ENCODE results near the gene EVX2.
A peak's percentile ranks its signal among the peaks of the same experiment; 100 is the strongest.

The EVX2 gene

DNA sequence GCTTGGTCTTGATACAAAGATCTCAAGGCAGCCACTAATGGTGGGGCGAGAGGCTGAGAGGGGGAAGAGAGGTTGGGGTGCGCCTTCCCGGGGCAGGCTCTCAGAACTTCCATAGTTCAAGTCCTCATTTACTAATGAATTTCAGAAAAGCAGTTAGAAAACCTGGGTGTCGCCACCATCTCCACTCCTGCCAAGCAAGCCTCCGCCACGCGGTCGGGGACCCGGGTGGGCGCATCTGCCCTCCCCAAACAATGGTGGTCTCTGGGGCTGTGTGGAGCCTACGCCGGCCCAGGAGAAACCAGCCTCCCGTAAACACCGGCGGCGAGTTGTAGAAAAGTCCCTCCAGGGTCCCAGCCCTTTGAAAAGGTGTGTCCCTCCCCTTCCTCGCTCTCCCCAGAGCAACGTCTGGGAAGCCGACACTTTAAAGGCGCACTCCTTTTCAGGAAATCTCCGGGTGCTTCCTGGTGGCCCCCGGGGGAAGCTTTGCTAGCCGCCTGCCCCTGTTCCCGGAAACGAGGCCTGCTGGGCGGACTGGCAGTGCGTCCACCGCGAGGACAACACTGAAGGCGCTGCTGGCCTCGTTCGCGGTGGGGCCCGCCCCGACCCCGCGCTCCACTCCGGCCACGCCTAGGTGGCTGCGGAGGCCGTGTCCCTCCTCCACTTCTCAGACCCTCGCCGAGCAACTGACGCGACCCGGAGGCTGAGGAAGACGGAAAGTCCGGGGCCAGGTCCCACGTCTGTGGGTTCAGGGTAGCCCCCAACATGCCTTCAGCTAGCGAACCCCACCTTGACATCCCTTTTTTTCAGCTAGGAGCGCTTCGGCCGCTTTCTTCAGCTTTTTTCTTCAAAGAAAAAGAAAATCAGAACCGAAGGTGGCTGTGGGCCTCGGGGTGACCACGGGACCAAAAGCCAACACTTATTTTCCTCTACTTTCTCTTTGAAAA is 16.8 kb downstream of the EVX2 start:
- DNase-seq (ENCODE audit: low read depth) = no peak
- no peak overlapping the region for H3K4me3 ChIP-seq (ENCODE audit: low read depth, low read length)
- TF ChIP-seq, protein P1, sequence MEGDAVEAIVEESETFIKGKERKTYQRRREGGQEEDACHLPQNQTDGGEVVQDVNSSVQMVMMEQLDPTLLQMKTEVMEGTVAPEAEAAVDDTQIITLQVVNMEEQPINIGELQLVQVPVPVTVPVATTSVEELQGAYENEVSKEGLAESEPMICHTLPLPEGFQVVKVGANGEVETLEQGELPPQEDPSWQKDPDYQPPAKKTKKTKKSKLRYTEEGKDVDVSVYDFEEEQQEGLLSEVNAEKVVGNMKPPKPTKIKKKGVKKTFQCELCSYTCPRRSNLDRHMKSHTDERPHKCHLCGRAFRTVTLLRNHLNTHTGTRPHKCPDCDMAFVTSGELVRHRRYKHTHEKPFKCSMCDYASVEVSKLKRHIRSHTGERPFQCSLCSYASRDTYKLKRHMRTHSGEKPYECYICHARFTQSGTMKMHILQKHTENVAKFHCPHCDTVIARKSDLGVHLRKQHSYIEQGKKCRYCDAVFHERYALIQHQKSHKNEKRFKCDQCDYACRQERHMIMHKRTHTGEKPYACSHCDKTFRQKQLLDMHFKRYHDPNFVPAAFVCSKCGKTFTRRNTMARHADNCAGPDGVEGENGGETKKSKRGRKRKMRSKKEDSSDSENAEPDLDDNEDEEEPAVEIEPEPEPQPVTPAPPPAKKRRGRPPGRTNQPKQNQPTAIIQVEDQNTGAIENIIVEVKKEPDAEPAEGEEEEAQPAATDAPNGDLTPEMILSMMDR (IDR thresholded peaks at IDR 0.05; ENCODE audit: insufficient read depth, low read depth, low read length, missing control alignments) = no peak

DNA sequence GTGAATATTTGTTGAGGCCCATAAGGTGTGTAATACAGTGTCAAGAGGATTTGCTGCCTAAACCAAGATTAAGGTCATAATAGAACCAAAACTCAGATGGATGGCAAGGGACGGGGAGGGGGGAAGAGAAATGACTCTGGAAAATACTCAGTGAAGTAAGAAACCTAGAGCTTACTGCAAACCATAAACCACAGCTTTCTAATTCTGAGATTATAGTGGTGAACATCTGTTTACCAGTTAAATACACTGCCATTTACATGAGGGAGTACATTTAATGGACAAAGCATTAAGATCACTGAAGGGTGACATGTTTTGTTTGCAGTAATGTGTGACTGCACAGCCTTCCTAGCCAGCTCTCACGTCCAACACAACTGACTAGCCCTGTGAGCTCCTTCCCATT is 19.8 kb downstream of the EVX2 start:
- peak; percentile 26 for DNase-seq (ENCODE audit: low read depth)
- no peak overlapping the region for H3K4me3 ChIP-seq (ENCODE audit: low read depth, low read length)
- TF ChIP-seq, protein P1 (IDR thresholded peaks at IDR 0.05; ENCODE audit: insufficient read depth, low read depth, low read length, missing control alignments) = no peak

- DNase-seq (ENCODE audit: low read depth) = no peak
- TF ChIP-seq, protein P1 (IDR thresholded peaks at IDR 0.05; ENCODE audit: insufficient read depth, low read depth, low read length, missing control alignments) = no peak
- no peak overlapping the region for H3K4me3 ChIP-seq (ENCODE audit: low read depth, low read length)
Observed at GRCh38 chr2:176056406-176056805, 27.4 kb downstream of the EVX2 start.

DNA sequence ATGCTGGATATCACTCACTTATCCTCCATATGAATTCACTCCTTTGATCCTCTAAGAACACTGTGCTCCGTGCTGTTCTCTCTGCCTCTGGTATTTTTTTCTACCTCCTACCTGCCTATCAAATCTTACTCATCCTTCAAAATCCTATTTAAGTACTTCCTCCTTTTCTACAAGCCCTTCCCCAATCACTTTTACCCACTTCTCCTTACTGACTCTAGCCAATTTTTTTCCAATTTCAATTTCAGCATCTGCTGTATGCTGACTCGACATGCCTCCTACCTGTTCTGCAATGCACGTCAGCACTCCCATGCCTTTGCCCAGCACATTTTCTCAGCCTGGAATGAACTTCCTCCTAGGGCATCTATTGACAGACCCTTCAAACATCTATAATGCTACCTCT is 44.4 kb downstream of the EVX2 start:
- no peak overlapping the region for H3K4me3 ChIP-seq (ENCODE audit: low read depth, low read length)
- no peak for DNase-seq (ENCODE audit: low read depth)
- TF ChIP-seq, protein P1 (IDR thresholded peaks at IDR 0.05; ENCODE audit: insufficient read depth, low read depth, low read length, missing control alignments) = no peak

DNA sequence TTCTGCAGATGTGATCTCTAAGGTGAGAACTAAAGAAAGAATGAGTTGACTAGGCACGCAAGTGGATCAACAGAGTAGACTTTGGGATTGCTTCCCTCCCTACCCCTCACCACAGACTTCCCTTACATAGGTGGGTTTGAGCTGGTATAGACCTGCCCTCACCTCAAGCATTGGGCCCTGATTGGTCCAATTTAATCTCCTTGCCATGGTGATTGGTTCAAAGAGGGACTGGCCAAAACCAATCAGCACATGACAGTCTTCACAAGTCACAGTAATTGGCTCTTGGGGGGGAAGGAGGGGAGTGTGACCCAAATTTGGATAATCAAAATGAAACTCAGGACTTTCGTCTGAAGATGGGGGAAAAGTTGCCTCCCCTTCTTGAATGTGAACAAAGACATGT is 45.1 kb downstream of the EVX2 start:
- H3K4me3 ChIP-seq (ENCODE audit: low read depth, low read length) = no peak overlapping the region
- TF ChIP-seq, protein P1 (IDR thresholded peaks at IDR 0.05; ENCODE audit: insufficient read depth, low read depth, low read length, missing control alignments) = no peak
- no peak for DNase-seq (ENCODE audit: low read depth)

DNA sequence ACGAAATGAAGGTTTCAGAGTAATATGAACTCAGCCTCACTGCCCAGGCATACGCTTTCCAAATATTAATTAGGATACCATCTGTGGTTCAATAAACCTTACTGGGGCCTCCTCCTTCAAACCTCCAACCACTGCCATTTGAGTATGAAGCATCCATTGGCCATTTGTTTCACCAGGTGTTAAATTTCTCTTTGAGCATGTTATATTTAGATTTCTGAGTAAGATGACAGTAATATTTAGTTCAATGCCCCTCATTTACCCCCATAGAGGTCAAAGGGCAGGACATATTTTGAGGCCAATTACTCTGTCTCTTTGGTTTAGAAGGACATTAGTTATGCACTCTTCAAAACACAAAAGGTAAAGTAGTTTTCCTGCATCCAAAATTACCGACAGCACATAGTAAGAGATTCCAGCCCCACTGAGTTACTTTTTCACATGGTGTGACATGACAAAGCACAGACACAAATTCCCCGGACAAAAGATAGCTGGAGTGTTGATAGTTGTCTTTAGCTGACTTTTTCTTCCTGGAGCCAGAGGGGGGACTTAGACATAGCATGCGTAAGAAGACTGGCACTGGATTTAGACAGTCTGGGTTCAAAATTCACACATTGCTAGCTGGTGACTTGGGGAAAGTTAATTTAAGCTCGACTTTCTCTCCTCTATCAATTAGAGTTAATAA is 48.6 kb downstream of the EVX2 start:
- no peak for DNase-seq (ENCODE audit: low read depth)
- TF ChIP-seq, protein P1 (IDR thresholded peaks at IDR 0.05; ENCODE audit: insufficient read depth, low read depth, low read length, missing control alignments) = no peak
- H3K4me3 ChIP-seq (ENCODE audit: low read depth, low read length) = no peak overlapping the region
